Activated T-helper 9 cell treated with anti-CD3 and anti-CD28 coated beads, Interleukin-2, amount 50 U/mL, for 16 hours (primary cell): ENCODE measurements around the gene S100P.
A peak's percentile ranks its signal among the peaks of the same experiment; 100 is the strongest.
"Not testable (repeated sequence)": the region's sequence is repeated elsewhere in the genome, so short reads cannot be mapped to it uniquely, and the experiment has no call there.

Experiments used
- DNase-seq: peaks from one replicate; pipeline ENCODE4 v3.0.0-alpha.2; 2020; ENCODE audit warnings: low read depth

S100P gene

GRCh38 chr4:6693231-6694176 lies at the start of gene S100P:
Gene S100P (plus strand): TSS chr4:6693878. CDS start chr4:6693933, 55 bp downstream.
- no peak for DNase-seq

GRCh38 chr4:6644792-6645530 lies 48.7 kb upstream of the S100P start:
- DNase-seq, result no peak

- no peak for DNase-seq
These were observed 46.5 kb upstream of the S100P start for GRCh38 chr4:6647169-6647568.

- no peak for DNase-seq
These were observed 46.0 kb upstream of the S100P start for GRCh38 chr4:6647582-6648230.

GRCh38 chr4:6649216-6649615 lies 44.5 kb upstream of the S100P start:
- DNase-seq, result no peak

- not testable (repeated sequence) for DNase-seq
These were observed 39.5 kb upstream of the S100P start for GRCh38 chr4:6654211-6654610.

- not testable (repeated sequence) for DNase-seq
These were observed 38.4 kb upstream of the S100P start for GRCh38 chr4:6655291-6655690.

GRCh38 chr4:6655924-6656323 lies 37.8 kb upstream of the S100P start:
- DNase-seq, result no peak

- DNase-seq, result no peak
These were observed 36.2 kb upstream of the S100P start for GRCh38 chr4:6657242-6658208.

- no peak for DNase-seq
These were observed 35.5 kb upstream of the S100P start for GRCh38 chr4:6658209-6658595.

GRCh38 chr4:6658597-6659075 lies 35.0 kb upstream of the S100P start:
- peak; percentile 42 for DNase-seq

- no peak for DNase-seq
These were observed 33.8 kb upstream of the S100P start for GRCh38 chr4:6659897-6660296.

GRCh38 chr4:6660430-6660829 lies 33.2 kb upstream of the S100P start:
- no peak for DNase-seq

- DNase-seq, result no peak
These were observed 31.1 kb upstream of the S100P start for GRCh38 chr4:6662591-6662990.

- no peak for DNase-seq
These were observed 29.9 kb upstream of the S100P start for GRCh38 chr4:6663596-6664393.

- no peak for DNase-seq
These were observed 28.4 kb upstream of the S100P start for GRCh38 chr4:6665320-6665654.

GRCh38 chr4:6668391-6668790 lies 25.3 kb upstream of the S100P start:
- DNase-seq, result no peak

- no peak for DNase-seq
These were observed 22.0 kb upstream of the S100P start for GRCh38 chr4:6671648-6672047.

GRCh38 chr4:6672131-6672530 lies 21.5 kb upstream of the S100P start:
- no peak for DNase-seq

- not testable (repeated sequence) for DNase-seq
These were observed 21.0 kb upstream of the S100P start for GRCh38 chr4:6672541-6673190.
